AG09319 (cell line): ENCODE results near the gene SLC25A29.
"Not testable (repeated sequence)": the region's sequence is repeated elsewhere in the genome, so short reads cannot be mapped to it uniquely, and the experiment has no call there.

Source experiments
- DNase-seq: peaks from one replicate; pipeline ENCODE4 v3.0.0-alpha.2; 2010; ENCODE audit warnings: low read depth; ENCODE audit errors: extremely low read depth
- CTCF ChIP-seq: IDR thresholded peaks from 2 replicates; pipeline ENCODE4 v1.5.1; 2011; ENCODE audit warnings: low read depth, mild to moderate bottlenecking, inconsistent platforms, low read length, moderate library complexity

SLC25A29 gene

GRCh38 chr14:100345711-100346110 is 39.5 kb upstream of the SLC25A29 start:
- DNase-seq: no peak
- TF ChIP-seq CTCF: no peak

GRCh38 chr14:100344657-100345056 is 38.4 kb upstream of the SLC25A29 start:
- DNase-seq: not testable (repeated sequence)

DNA sequence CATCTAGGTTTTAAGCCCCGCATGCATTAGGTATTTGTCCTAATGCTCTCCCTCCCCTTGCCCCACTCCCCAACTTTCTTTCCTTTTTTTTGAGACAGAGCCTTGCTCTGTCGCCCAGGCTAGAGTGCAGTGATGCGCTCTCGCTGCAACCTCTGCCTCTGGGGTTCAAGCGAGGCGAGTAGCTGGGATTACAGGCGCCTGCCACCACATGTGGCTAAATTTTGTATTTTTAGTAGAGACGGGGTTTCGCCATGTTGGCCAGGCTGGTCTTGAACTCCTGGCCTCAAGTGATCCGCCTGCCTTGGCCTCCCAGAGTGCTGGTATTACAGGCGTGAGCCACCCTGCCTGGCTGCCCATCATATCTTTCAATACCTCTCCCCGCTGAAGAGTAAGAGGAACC is 36.6 kb upstream of the SLC25A29 start:
- not testable (repeated sequence) for DNase-seq

- TF ChIP-seq CTCF: no peak
- DNase-seq: no peak
Measured at GRCh38 chr14:100342195-100342594, 36.0 kb upstream of the SLC25A29 start.

- TF ChIP-seq CTCF: no peak
- peak; percentile 34 for DNase-seq
Measured at GRCh38 chr14:100341301-100342031, 35.2 kb upstream of the SLC25A29 start.

DNA sequence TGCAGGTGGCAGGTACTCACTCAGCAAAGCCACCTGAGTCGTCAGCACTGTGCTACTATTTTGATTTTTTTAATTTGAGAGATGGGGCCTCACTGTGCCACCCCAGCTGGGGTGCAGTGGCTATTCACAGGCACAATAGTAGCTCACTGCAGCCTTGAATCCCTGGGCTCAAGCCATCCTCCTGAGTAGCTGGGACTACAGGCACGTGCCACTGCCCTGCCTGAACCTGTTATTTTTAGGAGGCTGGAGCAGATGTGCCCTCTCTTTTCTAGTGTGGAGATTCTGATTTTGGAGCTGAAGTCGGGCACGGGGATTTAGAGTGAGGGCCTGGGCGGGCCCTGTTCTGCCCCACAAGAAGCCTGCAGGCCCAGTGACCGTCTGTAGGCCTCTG is 34.2 kb upstream of the SLC25A29 start:
- TF ChIP-seq CTCF: no peak
- no peak for DNase-seq

DNA sequence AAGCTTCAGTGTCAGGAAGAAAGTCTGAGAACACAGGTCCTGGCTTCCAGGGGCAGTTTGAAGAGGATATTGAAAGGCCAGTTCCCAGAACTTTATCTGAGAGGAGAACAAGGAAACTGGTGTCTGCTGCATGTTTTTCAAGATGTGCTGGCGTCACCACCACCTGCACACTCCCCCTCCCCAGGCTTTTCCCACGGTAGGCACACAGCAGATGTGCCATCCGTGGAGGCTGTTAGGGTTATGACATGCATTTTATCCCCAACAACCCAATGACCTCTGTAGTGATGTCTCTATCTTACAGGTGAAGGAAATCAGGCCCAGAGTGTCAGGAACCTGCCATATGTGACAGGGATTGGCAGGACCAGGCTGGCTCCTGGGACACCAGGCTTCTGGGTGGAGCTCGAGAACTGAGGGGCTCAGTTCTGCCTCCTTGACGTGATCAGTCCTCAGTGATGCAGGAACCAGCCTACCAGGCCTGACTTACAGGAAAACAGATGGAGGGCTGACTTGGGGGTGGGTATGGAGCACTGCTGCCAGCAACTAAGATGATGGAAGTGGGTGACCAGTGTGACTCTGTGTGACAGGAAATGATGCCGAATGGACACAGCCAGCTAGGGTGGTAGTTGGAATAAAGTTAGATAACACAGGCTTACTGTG is 33.6 kb upstream of the SLC25A29 start:
- DNase-seq: no peak
- TF ChIP-seq CTCF: no peak

DNA sequence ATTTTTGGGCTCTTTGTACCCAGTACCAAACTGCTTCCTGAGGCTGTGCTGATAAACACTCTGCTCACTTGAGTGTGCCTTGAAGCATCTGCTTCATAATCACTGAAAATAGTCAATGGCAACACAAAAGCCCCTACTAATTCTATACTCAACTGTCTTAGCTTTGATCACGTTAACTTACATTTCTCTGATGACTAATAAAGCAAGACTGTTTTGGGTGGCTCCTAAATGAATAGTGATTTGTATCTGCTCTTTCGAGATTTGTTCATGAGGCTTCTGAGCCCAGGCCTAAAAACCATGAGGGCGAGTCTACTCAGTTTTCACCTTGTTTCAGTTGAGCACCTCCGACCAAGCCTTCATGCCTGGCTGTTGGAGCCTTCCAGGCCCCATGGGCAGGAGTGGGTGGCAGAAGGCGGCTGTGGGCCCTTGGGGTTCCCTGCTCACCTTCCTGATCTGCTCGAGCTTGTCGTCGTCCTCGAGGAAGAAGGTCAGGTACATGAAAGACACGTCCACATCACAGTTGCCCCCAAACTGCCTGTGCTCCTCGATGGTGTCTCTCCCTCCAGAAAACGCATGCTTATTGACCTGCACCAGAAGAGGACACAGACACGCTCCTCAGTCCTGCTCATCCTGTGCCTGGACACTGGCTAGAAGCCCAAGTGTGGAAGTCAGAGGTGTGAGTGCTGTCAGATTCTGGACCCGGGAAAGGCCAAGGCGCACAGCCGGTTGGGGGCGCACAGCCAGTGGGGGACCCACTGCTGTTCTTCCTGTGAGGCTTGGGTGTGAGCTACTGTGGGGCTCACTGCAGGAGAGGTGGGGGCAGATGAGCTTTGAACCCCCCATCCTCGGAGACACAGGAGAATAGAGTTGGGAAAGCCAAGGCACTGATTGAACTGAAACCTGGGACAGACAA is 30.6 kb upstream of the SLC25A29 start:
- no peak for DNase-seq
- no peak for TF ChIP-seq CTCF
